Esophagus squamous epithelium (tissue), 4 donors: Measurements from ENCODE around the gene CRYBA2.

Experiments used
- POLR2A ChIP-seq, 4 donors: fragments of 450-650 bp; IDR thresholded peaks; one replicate each; pipeline ENCODE4 v1.6.1; 2017; ENCODE audit warnings: antibody characterized with exemption in 4 of 4, mild to moderate bottlenecking in 4 of 4, moderate library complexity in 3 of 4
- TF ChIP-seq, protein P1 (sequence below), 6 experiments: fragments of 450-650 bp in 4 of 6; fragments of 200-600 bp in 2 of 6; sonication (generic) in 2 of 6; IDR thresholded peaks; one replicate each; pipeline ENCODE4 v1.5.1; 2016 to 2019; ENCODE audit warnings: antibody characterized with exemption in 6 of 6, mild to moderate bottlenecking in 4 of 6, moderate library complexity in 4 of 6

DNA sequence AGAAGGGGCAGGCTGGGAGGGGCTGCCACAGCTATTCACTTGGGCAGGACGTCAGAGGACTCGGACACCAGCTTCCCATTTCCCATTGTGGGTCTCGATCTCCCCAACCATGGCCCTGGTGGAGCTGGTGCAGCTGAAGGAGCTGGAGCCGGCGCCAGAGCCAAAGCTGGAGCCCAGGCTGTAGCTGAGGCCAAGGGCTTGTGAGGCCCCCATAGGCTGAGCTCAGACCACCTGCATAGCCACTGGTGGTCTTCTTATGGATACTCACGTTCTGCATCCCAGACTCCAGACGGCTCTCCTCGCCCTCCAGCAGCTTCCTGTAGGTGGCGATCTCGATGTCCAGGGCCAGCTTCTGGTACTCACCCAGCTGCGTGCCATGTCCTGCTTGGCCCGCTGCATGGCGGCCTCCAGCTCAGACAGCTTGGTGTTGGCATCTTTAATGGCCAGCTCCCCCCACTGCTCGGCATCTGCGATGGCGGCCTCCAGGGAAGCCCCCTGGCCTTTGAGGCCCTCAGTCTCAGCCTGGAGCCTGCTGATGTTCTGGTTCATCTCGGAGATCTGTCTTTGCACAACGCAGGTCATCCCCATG is 39.8 kb downstream of the CRYBA2 start:
- TF ChIP-seq, protein P1, sequence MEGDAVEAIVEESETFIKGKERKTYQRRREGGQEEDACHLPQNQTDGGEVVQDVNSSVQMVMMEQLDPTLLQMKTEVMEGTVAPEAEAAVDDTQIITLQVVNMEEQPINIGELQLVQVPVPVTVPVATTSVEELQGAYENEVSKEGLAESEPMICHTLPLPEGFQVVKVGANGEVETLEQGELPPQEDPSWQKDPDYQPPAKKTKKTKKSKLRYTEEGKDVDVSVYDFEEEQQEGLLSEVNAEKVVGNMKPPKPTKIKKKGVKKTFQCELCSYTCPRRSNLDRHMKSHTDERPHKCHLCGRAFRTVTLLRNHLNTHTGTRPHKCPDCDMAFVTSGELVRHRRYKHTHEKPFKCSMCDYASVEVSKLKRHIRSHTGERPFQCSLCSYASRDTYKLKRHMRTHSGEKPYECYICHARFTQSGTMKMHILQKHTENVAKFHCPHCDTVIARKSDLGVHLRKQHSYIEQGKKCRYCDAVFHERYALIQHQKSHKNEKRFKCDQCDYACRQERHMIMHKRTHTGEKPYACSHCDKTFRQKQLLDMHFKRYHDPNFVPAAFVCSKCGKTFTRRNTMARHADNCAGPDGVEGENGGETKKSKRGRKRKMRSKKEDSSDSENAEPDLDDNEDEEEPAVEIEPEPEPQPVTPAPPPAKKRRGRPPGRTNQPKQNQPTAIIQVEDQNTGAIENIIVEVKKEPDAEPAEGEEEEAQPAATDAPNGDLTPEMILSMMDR (IDR thresholded peaks at IDR 0.05): no peak
- no peak for TF ChIP-seq POLR2A (IDR thresholded peaks at IDR 0.05)
